ENCODE measurements around the gene MTCH1. TPM values are rescaled to one million over a fixed set of nuclear protein-coding genes. Genes with fewer than 3 reads are reported as not detected.

The MTCH1 gene
- total RNA-seq, 1 donor from 2014 or later = 144 TPM

GRCh38 chr6:36973190-36973589, 12.8 kb downstream of the MTCH1 start:
- no peaks in the 10 kb centered on the region for H3K27me3 ChIP-seq
- H3K36me3 ChIP-seq = no peaks in the 10 kb centered on the region
- H3K4me1 Mint-ChIP-seq = no peaks in the 10 kb centered on the region
- H3K4me3 ChIP-seq = no peak overlapping the region
- no peak overlapping the region for H3K4me3 Mint-ChIP-seq
- H3K9me3 Mint-ChIP-seq = no peaks in the 10 kb centered on the region
- TF ChIP-seq EZH2 (IDR thresholded peaks at IDR 0.05) (no peak), CTCF (IDR thresholded peaks at IDR 0.05) (no peak), EZH2phosphoT487 (IDR thresholded peaks at IDR 0.05) (no peak)
- no peak for DNase-seq (ENCODE audit: low spot score)
- H3K27ac Mint-ChIP-seq = no peak overlapping the region
- peaks cover 4% of the 10 kb centered on the region for H4K20me1 ChIP-seq (ENCODE audit: low read depth)
- peaks cover 26% of the 10 kb centered on the region for H3K36me3 Mint-ChIP-seq
- no peak overlapping the region for H3K27ac ChIP-seq
- H3K79me2 ChIP-seq (ENCODE audit: low read depth) = no peaks in the 10 kb centered on the region
- H3K4me2 ChIP-seq = no peak overlapping the region
- no peak overlapping the region for H3K9ac ChIP-seq
- H3K4me1 ChIP-seq = no peaks in the 10 kb centered on the region
- H3K27me3 Mint-ChIP-seq (ENCODE audit: insufficient read depth, low read depth) = no peaks in the 10 kb centered on the region
- H3K9me3 ChIP-seq (ENCODE audit: low read depth) = no peaks in the 10 kb centered on the region
- no peaks in the 10 kb centered on the region for H3F3A ChIP-seq (ENCODE audit: low read depth)
- no peak overlapping the region for H2AFZ ChIP-seq (replicated peaks)

GRCh38 chr6:36971921-36972673, 13.9 kb downstream of the MTCH1 start:
- H3K79me2 ChIP-seq (ENCODE audit: low read depth) = no peaks in the 10 kb centered on the region
- H3K4me3 ChIP-seq = no peak overlapping the region
- H3K36me3 ChIP-seq = no peaks in the 10 kb centered on the region
- peaks cover 19% of the 10 kb centered on the region for H3K36me3 Mint-ChIP-seq
- no peaks in the 10 kb centered on the region for H4K20me1 ChIP-seq (ENCODE audit: low read depth)
- H3F3A ChIP-seq (ENCODE audit: low read depth) = no peaks in the 10 kb centered on the region
- no peak overlapping the region for H3K4me3 Mint-ChIP-seq
- DNase-seq (ENCODE audit: low spot score) = no peak
- H3K9me3 Mint-ChIP-seq = no peaks in the 10 kb centered on the region
- no peak overlapping the region for H3K4me2 ChIP-seq
- no peak overlapping the region for H2AFZ ChIP-seq (replicated peaks)
- no peak overlapping the region for H3K27ac Mint-ChIP-seq
- TF ChIP-seq EZH2phosphoT487 (IDR thresholded peaks at IDR 0.05) = no peak
- TF ChIP-seq CTCF (IDR thresholded peaks at IDR 0.05) = no peak
- no peak for TF ChIP-seq EZH2 (IDR thresholded peaks at IDR 0.05)
- no peaks in the 10 kb centered on the region for H3K9me3 ChIP-seq (ENCODE audit: low read depth)
- H3K4me1 ChIP-seq = no peaks in the 10 kb centered on the region
- H3K9ac ChIP-seq = no peak overlapping the region
- no peak overlapping the region for H3K27ac ChIP-seq
- no peaks in the 10 kb centered on the region for H3K27me3 ChIP-seq
- H3K4me1 Mint-ChIP-seq = no peaks in the 10 kb centered on the region
- H3K27me3 Mint-ChIP-seq (ENCODE audit: insufficient read depth, low read depth) = no peaks in the 10 kb centered on the region

GRCh38 chr6:36970892-36971842, 14.8 kb downstream of the MTCH1 start:
- H3K9ac ChIP-seq = no peak overlapping the region
- no peaks in the 10 kb centered on the region for H3K9me3 Mint-ChIP-seq
- H3K4me3 Mint-ChIP-seq = no peak overlapping the region
- no peak overlapping the region for H3K4me2 ChIP-seq
- H4K20me1 ChIP-seq (ENCODE audit: low read depth) = no peaks in the 10 kb centered on the region
- H3K27me3 ChIP-seq = no peaks in the 10 kb centered on the region
- no peaks in the 10 kb centered on the region for H3K36me3 ChIP-seq
- DNase-seq (ENCODE audit: low spot score) = no peak
- peaks cover 17% of the 10 kb centered on the region for H3K36me3 Mint-ChIP-seq
- H3K9me3 ChIP-seq (ENCODE audit: low read depth) = no peaks in the 10 kb centered on the region
- no peak overlapping the region for H2AFZ ChIP-seq (replicated peaks)
- H3K79me2 ChIP-seq (ENCODE audit: low read depth) = no peaks in the 10 kb centered on the region
- H3K4me1 ChIP-seq = no peaks in the 10 kb centered on the region
- TF ChIP-seq EZH2phosphoT487 (IDR thresholded peaks at IDR 0.05) (no peak), EZH2 (IDR thresholded peaks at IDR 0.05) (no peak), CTCF (IDR thresholded peaks at IDR 0.05) (no peak)
- H3K27ac Mint-ChIP-seq = no peak overlapping the region
- no peak overlapping the region for H3K27ac ChIP-seq
- H3K4me1 Mint-ChIP-seq = no peaks in the 10 kb centered on the region
- H3F3A ChIP-seq (ENCODE audit: low read depth) = peaks cover 4% of the 10 kb centered on the region
- no peaks in the 10 kb centered on the region for H3K27me3 Mint-ChIP-seq (ENCODE audit: insufficient read depth, low read depth)
- H3K4me3 ChIP-seq = no peak overlapping the region
